K562 (cell line): ENCODE measurements around the gene EPGN. TPM values are rescaled to one million over a fixed set of nuclear protein-coding genes. Genes with fewer than 3 reads are reported as not detected.

Experiments
- AFF4 ChIP-seq: sonication (generic); formaldehyde crosslinking; IDR thresholded peaks from 2 replicates; pipeline ENCODE4 v1.8.0; 2023; ENCODE audit warnings: mild to moderate bottlenecking, missing genetic modification reagents
- BDP1 ChIP-seq: IDR thresholded peaks from 3 replicates; pipeline ENCODE4 v1.6.1; 2011; ENCODE audit not compliant: insufficient read length, insufficient read depth
- CCNT2 ChIP-seq: IDR thresholded peaks from 2 replicates; pipeline ENCODE4 v1.6.1; 2011; ENCODE audit warnings: borderline replicate concordance, low read depth, mild to moderate bottlenecking, moderate library complexity, mixed read lengths, low read length; ENCODE audit not compliant: insufficient read length; ENCODE audit errors: extremely low read depth
- HDAC1 ChIP-seq, 2 experiments: fragments of 450-650 bp; IDR thresholded peaks; 2 replicates each; pipeline ENCODE4 v1.6.1; 2016 to 2017; ENCODE audit warnings: inconsistent platforms in 1 of 2, mild to moderate bottlenecking in 1 of 2, moderate library complexity in 1 of 2
- LARP7 ChIP-seq: fragments of 450-650 bp; IDR thresholded peaks from 2 replicates; pipeline ENCODE4 v1.6.1; 2016
- RFX7 ChIP-seq: fragments of 250-450 bp; sonication (Bioruptor Pico); IDR thresholded peaks from 2 replicates; pipeline ENCODE4 v1.5.1; 2021; ENCODE audit warnings: mild to moderate bottlenecking
- RNF219 ChIP-seq: fragments of 250-450 bp; sonication (Bioruptor Pico); IDR thresholded peaks from 2 replicates; pipeline ENCODE4 v1.5.0; 2022; ENCODE audit warnings: mild to moderate bottlenecking
- TAF7 ChIP-seq: fragments of 450-650 bp; IDR thresholded peaks from 2 replicates; pipeline ENCODE4 v1.6.1; 2016; ENCODE audit warnings: missing genetic modification characterization, missing compliant biosample characterization
- YY1 ChIP-seq, 3 experiments: IDR thresholded peaks; 2 replicates each; pipeline ENCODE4 v1.6.1; 2011; ENCODE audit warnings: low read length in 2 of 3, mild to moderate bottlenecking in 2 of 3, moderate library complexity in 2 of 3, borderline replicate concordance in 1 of 3, control low read depth in 1 of 3, low read depth in 1 of 3; ENCODE audit not compliant: insufficient read depth in 3 of 3, insufficient replicate concordance in 2 of 3, control insufficient read depth in 1 of 3, insufficient read length in 1 of 3; ENCODE audit errors: extremely low read depth in 1 of 3
- ZKSCAN8 ChIP-seq: fragments of 200-800 bp; sonication (Bioruptor generic); IDR thresholded peaks from 2 replicates; pipeline ENCODE4 v1.6.1; 2016; ENCODE audit warnings: missing genetic modification characterization, missing compliant biosample characterization
- ZNF274 ChIP-seq: IDR thresholded peaks from 2 replicates; pipeline ENCODE4 v1.6.1; 2011; ENCODE audit warnings: low read depth, mild to moderate bottlenecking, low read length, moderate library complexity, borderline replicate concordance
- ZNF76 ChIP-seq: fragments of 250-450 bp; sonication (Bioruptor Pico); IDR thresholded peaks from 2 replicates; pipeline ENCODE4 v1.4.0; 2020; ENCODE audit warnings: mild to moderate bottlenecking, moderate library complexity, borderline replicate concordance
- polyA plus RNA-seq, 8 experiments: library from polyadenylated mRNA; depleted of rRNA in 4 of 8; stranded (reverse) in 5 of 8; unstranded in 3 of 8; fragments of >200 nt; fragmentation: Nextera tagmentation in 2 of 8; fragmentation: Illumina TruSeq in 1 of 8; extraction: Ambion mirVana in 2 of 8; extraction: Trizol in 1 of 8; gene quantifications; 2 replicates each; pipeline versions ENCODE4 v1.2.1 to v1.2.3, GENCODE V29; 2011 to 2014; ENCODE audit warnings: inconsistent platforms in 1 of 8, missing spikeins in 1 of 8
- total RNA-seq, 7 experiments: library from RNA; depleted of rRNA in 6 of 7; stranded (reverse); fragments of >200 nt in 6 of 7; fragmentation: Illumina TruSeq in 2 of 7; extraction: Trizol in 2 of 7; gene quantifications; 2 replicates each; pipeline versions ENCODE4 v1.2.1 to v1.2.3, GENCODE V29; 2011 to 2021; ENCODE audit warnings: low replicate concordance in 1 of 7

Gene EPGN
- total and polyA plus RNA-seq, 9 of the 15 experiments (the other 6 are each of a cell fraction or from before 2014, with no cell fraction given) = 0.10 to 0.56 TPM; not detected in 7

GRCh38 chr4:74293558-74293957, 14.7 kb upstream of the EPGN start (continued):
- TF ChIP-seq ZNF274 (no peak), ZKSCAN8 (CRISPR knock-in tag) (no peak), AFF4 (no peak), RNF219 (no peak), YY1 (IDR thresholded peaks at IDR 0.05; ENCODE audit: borderline replicate concordance in 1 of 3, control insufficient read depth in 1 of 3, extremely low read depth in 1 of 3, insufficient read depth in 3 of 3, insufficient read length in 1 of 3, insufficient replicate concordance in 2 of 3, low read depth in 1 of 3, low read length in 2 of 3) (no peak), BDP1 (no peak), TAF7 (tag) (no peak), RFX7 (CRISPR knock-in tag) (no peak), ZNF76 (CRISPR knock-in tag) (no peak), LARP7 (no peak), HDAC1 (IDR thresholded peaks at IDR 0.05) (no peak), CCNT2 (no peak)
